Choroid plexus epithelial cell (primary cell): ENCODE results near the gene TANC1.

ENCODE experiments used
- DNase-seq: peaks from one replicate; pipeline ENCODE4 v3.0.0-alpha.2; 2010; ENCODE audit warnings: low read depth
- H3K4me3 ChIP-seq: 2 replicates; pipeline ENCODE4 v1.5.1; 2011; ENCODE audit warnings: low read depth, mild to moderate bottlenecking, control low read depth, low read length, moderate library complexity
- CTCF ChIP-seq: conservative IDR thresholded peaks from 2 replicates; pipeline ENCODE4 v1.5.1; 2011; ENCODE audit warnings: low read depth, mild to moderate bottlenecking, control low read depth, inconsistent platforms, low read length, moderate library complexity

TANC1 gene

GRCh38 chr2:159243529-159243928 lies 275.1 kb downstream of the TANC1 start:
- no peak for DNase-seq
- TF ChIP-seq CTCF, result no peak
- no peak overlapping the region for H3K4me3 ChIP-seq

- DNase-seq, result no peak
- TF ChIP-seq CTCF, result no peak
Observed at GRCh38 chr2:159246325-159246988, 278.0 kb downstream of the TANC1 start.

DNA sequence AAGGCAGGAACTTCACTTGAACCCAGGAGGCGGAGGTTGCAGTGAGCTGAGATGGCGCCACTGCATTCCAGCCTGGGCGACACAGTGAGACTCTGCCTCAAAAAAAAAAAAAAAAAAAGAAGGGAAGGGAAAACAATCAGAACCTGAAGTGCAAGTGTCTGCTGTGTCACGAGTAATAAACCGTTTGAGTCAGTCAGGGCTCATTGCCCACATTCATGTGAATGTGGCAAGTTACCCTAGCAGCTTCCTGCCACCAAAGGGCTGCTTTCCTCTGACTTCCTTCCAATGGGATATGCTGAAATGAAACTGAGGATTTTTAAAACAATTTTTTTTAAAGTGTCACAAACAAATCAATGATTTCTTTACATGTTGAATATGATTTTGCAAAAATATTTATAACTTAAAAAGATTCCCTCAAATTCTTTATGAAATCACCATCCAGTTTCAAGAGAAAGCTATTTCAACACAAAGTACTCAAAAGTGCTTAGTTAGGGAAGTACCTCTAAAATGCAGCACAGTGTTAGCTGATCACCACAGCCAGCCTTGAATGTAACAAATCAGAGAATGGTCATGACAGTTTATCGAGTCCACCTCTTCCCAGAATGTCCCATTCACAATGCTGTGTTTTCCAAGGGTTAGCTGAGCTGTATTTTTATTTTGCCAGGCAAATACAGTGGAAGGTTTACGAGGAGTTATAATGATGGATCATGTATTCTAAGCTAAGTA lies 281.7 kb downstream of the TANC1 start:
- DNase-seq, result peak; percentile 64

More at GRCh38 chr2:159246325-159246988, 278.0 kb downstream of the TANC1 start:
- H3K4me3 ChIP-seq, result no peak overlapping the region

DNA sequence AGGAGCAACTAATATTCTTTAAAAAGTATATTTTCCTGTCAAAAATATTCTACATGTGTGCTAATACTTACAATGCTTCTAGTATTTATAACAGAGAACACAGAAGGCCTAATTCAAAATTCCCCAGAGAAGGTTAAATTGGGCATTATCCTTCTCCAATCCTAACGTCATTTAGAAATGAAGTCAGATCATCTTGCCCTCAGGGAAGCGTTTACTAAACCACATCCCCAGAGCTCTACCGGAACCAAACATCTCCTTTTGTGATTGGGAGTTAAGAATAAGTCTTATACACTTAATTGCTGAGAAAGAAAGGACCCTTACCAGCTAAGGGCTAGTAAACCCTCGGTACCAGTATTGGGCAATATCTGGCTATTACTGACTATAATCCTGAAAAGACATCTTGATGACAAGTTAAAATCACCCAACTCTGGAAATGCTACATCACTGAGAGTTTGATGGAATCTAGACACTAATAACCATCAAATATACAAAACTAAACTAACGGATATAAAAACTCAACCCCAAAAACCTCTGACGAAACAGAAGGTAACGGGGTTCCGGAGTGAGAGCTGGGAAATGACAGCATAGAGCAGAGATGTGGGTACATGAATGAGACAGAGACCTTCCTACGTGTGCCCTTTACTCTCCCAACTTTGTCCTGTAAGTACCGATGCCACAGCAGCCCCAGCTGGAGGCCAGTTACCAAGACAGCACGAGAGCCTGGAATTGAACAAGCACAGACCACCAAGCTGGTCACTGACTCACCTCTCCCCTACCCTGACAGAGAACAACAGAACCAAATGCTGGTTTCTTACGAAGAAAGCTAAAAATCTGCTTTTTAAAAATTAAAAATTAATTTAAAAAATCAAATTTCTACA lies 283.1 kb downstream of the TANC1 start:
- DNase-seq, result no peak
- H3K4me3 ChIP-seq, result no peak overlapping the region
- TF ChIP-seq CTCF, result no peak

More for the DNA sequence above, 281.7 kb downstream of the TANC1 start:
- no peak for TF ChIP-seq CTCF
- no peak overlapping the region for H3K4me3 ChIP-seq

DNA sequence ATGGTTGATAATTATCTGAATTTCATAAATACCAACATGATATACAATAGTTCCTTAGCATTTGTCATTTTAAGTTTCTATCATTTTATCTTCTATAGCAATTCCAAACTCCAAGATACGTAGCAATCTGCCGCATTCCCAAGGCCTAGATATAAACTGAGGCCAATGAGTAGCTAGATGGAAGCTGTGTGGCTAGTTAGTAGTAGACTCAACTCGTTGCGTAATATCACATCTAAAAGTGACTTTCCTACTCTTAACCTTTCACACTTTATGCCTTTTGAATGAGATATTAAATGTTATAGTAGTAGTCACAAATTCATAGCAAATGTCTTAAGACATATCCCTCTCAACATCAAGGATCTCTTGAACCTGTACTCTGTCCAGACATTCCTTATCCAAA lies 284.5 kb downstream of the TANC1 start:
- no peak for DNase-seq
- TF ChIP-seq CTCF, result no peak
- H3K4me3 ChIP-seq, result no peak overlapping the region

- peak; percentile 81 for DNase-seq
- no peak for TF ChIP-seq CTCF
- no peak overlapping the region for H3K4me3 ChIP-seq
Observed at GRCh38 chr2:159256159-159256558, 287.7 kb downstream of the TANC1 start.
